BE2C (cell line): ENCODE data around the gene C3orf33.

Experiments used
- DNase-seq: peaks from one replicate; pipeline ENCODE4 v3.0.0-alpha.2; 2020
- H3K27me3 ChIP-seq: fragments of 250-450 bp; sonication (Bioruptor Pico); 2 replicates; pipeline ENCODE4 v1.5.1; 2020; ENCODE audit warnings: mild to moderate bottlenecking
- H3K36me3 ChIP-seq: fragments of 250-450 bp; sonication (Bioruptor Pico); 2 replicates; pipeline ENCODE4 v1.5.1; 2020; ENCODE audit warnings: mild to moderate bottlenecking
- H3K4me1 ChIP-seq: fragments of 250-450 bp; sonication (Bioruptor Pico); 2 replicates; pipeline ENCODE4 v1.5.1; 2020
- H3K4me3 ChIP-seq: 2 replicates; pipeline ENCODE4 v1.5.1; 2011; ENCODE audit warnings: low read depth, low read length
- H3K9me3 ChIP-seq: fragments of 250-450 bp; sonication (Bioruptor Pico); 2 replicates; pipeline ENCODE4 v1.5.1; 2020
- TF ChIP-seq, protein P1 (sequence below): IDR thresholded peaks from 2 replicates; pipeline ENCODE4 v1.5.1; 2012; ENCODE audit warnings: mild to moderate bottlenecking, low read depth, low read length

C3orf33 gene

DNA sequence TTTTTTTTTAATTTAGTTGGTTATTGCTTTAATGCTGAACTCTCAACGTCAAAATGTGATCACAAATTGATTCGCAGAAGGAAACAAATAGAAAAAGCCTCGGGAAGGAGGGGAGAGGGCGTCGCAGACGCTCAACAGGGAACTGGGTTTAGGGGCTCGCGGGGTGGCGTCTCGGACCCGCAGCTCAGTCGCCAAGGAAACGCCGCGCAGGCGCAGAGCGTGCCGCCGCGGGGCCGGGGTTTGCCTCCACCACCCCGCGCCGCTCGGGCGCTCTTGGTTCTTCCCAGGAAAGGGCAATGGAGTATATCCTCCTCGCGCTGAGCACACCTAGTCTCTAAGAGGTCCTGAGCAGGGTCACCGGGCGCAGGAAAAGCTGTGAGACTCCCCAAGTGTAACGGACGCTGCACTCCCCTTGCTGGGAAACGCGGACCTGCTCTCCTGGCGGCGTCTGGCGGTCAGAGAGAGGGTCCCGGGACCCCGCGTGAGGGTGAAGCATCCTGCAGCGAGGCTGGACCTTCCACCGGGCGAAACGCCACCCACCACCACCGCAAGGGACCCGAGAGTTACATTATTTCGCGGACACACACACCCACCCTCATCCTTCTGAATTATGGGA is 62.0 kb downstream of the C3orf33 start:
- DNase-seq, result peak; percentile 82
- peaks cover 66% of the 10 kb centered on the region for H3K27me3 ChIP-seq
- H3K4me3 ChIP-seq, result peak overlapping the region; percentile 82
- TF ChIP-seq, protein P1, sequence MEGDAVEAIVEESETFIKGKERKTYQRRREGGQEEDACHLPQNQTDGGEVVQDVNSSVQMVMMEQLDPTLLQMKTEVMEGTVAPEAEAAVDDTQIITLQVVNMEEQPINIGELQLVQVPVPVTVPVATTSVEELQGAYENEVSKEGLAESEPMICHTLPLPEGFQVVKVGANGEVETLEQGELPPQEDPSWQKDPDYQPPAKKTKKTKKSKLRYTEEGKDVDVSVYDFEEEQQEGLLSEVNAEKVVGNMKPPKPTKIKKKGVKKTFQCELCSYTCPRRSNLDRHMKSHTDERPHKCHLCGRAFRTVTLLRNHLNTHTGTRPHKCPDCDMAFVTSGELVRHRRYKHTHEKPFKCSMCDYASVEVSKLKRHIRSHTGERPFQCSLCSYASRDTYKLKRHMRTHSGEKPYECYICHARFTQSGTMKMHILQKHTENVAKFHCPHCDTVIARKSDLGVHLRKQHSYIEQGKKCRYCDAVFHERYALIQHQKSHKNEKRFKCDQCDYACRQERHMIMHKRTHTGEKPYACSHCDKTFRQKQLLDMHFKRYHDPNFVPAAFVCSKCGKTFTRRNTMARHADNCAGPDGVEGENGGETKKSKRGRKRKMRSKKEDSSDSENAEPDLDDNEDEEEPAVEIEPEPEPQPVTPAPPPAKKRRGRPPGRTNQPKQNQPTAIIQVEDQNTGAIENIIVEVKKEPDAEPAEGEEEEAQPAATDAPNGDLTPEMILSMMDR, result no peak
- H3K9me3 ChIP-seq, result no peaks in the 10 kb centered on the region
- H3K4me1 ChIP-seq, result no peaks in the 10 kb centered on the region
- H3K36me3 ChIP-seq, result no peaks in the 10 kb centered on the region

DNA sequence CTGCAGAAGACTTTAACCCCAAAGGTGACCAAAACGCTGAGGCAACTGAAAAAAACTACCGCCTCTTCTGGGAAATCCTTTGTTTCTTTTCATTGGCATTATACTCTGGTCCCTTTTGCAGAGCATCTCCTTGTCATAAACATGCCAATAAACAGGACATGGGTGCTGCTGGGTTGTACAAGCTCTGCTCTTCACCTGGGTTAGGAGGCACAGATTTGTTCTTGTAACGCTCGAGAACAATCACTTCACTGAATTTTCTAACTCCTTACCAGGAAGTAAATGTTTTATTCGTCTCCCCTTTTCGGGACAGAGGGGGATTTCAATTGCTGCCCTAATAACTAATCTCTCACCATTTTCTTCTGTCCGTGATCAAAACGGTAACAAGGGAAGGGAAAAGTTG is 62.5 kb downstream of the C3orf33 start:
- no peak for DNase-seq
- Histone ChIP-seq H3K4me1 (no peaks in the 10 kb centered on the region), H3K4me3 (peak overlapping the region; percentile 82), H3K36me3 (no peaks in the 10 kb centered on the region), H3K27me3 (peaks cover 66% of the 10 kb centered on the region), H3K9me3 (no peaks in the 10 kb centered on the region)
- TF ChIP-seq, protein P1, result no peak

DNA sequence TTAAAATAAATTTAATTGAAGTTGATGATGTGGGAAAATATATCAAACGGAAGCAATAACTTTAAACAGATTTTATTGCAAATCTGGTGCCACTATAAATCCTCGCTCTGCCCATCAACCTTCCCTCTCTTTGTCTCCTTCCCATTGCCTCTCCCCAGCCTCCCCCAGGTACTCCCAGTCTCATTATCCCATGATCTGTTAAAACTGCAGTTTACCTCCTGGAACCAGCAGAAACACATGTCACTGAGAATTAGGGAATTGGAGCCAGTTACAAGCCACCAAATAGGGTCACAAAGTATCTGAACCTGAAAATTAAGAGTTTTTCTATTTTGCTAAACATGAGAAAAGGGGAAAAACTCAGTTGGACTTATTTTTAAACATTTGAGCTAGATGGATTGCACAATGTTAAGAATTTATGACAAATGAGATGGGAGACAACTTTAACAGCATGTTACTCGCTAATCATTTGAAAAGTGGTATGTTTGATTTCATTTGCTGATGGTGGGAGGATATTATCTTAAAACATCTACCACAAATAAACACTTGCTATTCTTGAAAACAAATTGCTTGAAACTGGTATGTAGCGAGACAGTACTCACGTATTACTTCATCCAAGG is 63.6 kb downstream of the C3orf33 start:
- no peak for DNase-seq
- Histone ChIP-seq H3K4me3 (no peak overlapping the region), H3K36me3 (no peaks in the 10 kb centered on the region), H3K27me3 (peaks cover 56% of the 10 kb centered on the region), H3K4me1 (no peaks in the 10 kb centered on the region), H3K9me3 (no peaks in the 10 kb centered on the region)
- TF ChIP-seq, protein P1, result no peak

DNA sequence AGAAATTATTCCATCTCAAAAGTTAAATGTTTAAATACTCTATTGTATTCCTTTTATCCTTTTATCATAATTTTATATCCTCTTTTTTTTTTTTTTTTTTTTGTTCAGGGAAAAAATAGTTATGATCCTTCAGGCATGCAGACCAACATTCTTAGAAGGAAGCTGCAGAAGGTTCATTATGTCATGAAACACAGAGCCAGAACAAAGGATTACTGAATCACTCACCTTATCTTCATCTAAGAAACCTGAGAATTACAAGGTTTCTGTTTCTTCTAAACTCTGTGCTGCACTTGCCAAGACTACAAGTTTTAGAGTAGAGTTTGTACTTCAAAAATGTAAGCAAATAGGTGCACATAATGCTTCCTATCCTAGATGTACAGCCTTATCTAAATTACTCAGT is 64.5 kb downstream of the C3orf33 start:
- no peaks in the 10 kb centered on the region for H3K4me1 ChIP-seq
- TF ChIP-seq, protein P1, result no peak
- H3K4me3 ChIP-seq, result no peak overlapping the region
- H3K27me3 ChIP-seq, result peaks cover 50% of the 10 kb centered on the region
- no peaks in the 10 kb centered on the region for H3K36me3 ChIP-seq
- no peaks in the 10 kb centered on the region for H3K9me3 ChIP-seq
- DNase-seq, result no peak

DNA sequence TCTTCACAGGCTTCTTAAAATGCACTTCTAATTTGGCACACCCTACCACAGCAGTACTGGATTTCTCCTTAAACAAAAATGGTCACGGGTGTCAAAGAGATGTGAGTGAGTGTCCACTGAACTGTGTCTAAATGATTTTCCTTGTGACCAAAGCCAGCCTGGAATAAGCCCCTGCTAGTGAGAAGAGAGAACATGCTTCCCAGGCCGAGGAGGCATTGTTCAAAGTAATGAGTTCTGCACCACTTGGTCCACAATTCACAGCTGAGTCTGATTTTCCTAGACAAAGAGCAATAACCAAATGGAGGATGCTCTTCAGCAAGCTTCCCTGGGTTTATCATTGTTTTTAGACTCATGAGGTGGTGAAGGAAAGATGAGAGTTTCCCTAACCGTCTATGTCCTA is 65.0 kb downstream of the C3orf33 start:
- TF ChIP-seq, protein P1, result no peak
- Histone ChIP-seq H3K4me1 (no peaks in the 10 kb centered on the region), H3K4me3 (no peak overlapping the region), H3K36me3 (no peaks in the 10 kb centered on the region), H3K9me3 (no peaks in the 10 kb centered on the region), H3K27me3 (peaks cover 45% of the 10 kb centered on the region)
- DNase-seq, result no peak

DNA sequence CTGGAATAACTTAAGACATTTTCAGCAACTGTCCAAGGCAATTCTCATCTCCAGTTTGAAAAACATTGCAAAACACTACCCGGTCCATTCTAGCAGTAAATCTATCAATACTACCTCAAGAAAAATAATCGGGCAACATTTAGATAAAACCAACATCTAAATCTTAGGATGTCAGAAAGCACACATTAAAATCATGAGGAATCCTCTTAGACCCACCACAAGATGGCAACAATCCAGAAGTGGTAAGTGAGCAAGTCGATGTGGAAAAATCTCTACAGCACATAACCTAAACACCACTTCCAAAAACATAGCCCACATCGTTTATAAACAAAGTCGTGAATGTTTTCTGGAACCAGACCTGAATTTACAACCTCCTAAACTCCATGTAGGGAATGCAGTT is 66.9 kb downstream of the C3orf33 start:
- no peak for DNase-seq
- Histone ChIP-seq H3K27me3 (peaks cover 28% of the 10 kb centered on the region), H3K36me3 (no peaks in the 10 kb centered on the region), H3K4me1 (no peaks in the 10 kb centered on the region), H3K9me3 (no peaks in the 10 kb centered on the region), H3K4me3 (no peak overlapping the region)
- TF ChIP-seq, protein P1, result peak; percentile 29; the same call in 1 of the 2 replicates
